ENCODE measurements around the gene TSPO. TPM values are rescaled to one million over a fixed set of nuclear protein-coding genes. Genes with fewer than 3 reads are reported as not detected.

Gene TSPO
- total RNA-seq, 2 donors from 2014 or later: 76.4 to 110 TPM

- no peaks in the 10 kb centered on the region for H3K9me3 Mint-ChIP-seq
- ATAC-seq: no peak
- peaks cover 0 to 16% of the 10 kb centered on the region in 2 donors for H3K4me1 Mint-ChIP-seq (ENCODE audit: low read depth in 2 of 2)
- H3K4me3 Mint-ChIP-seq: no peak overlapping the region
- H3K27me3 Mint-ChIP-seq: no peaks in the 10 kb centered on the region
- DNase-seq (ENCODE audit: low spot score): no peak
- no peaks in the 10 kb centered on the region for H3K36me3 Mint-ChIP-seq
- no peak overlapping the region for H3K27ac Mint-ChIP-seq
Measured at GRCh38 chr22:43170131-43170480, 18.7 kb downstream of the TSPO start.

- no peaks in the 10 kb centered on the region for H3K27me3 Mint-ChIP-seq
- no peak overlapping the region for H3K27ac Mint-ChIP-seq
Measured at GRCh38 chr22:43171019-43171491, 19.7 kb downstream of the TSPO start.

GRCh38 chr22:43171607-43172006, 20.2 kb downstream of the TSPO start:
- DNase-seq (ENCODE audit: low spot score) (no peak), ATAC-seq (no peak)
- no peaks in the 10 kb centered on the region for H3K36me3 Mint-ChIP-seq
- H3K27me3 Mint-ChIP-seq: no peaks in the 10 kb centered on the region
- peaks cover 0 to 19% of the 10 kb centered on the region in 2 donors for H3K4me1 Mint-ChIP-seq (ENCODE audit: low read depth in 2 of 2)
- H3K27ac Mint-ChIP-seq: no peak overlapping the region
- H3K9me3 Mint-ChIP-seq: no peaks in the 10 kb centered on the region
- no peak overlapping the region for H3K4me3 Mint-ChIP-seq

More at GRCh38 chr22:43171019-43171491, 19.7 kb downstream of the TSPO start:
- ATAC-seq (peak; percentile 15 to 37), DNase-seq (ENCODE audit: low spot score) (no peak)
- Mint-ChIP-seq H3K36me3 (no peaks in the 10 kb centered on the region), H3K4me3 (no peak overlapping the region), H3K9me3 (no peaks in the 10 kb centered on the region), H3K4me1 (ENCODE audit: low read depth in 2 of 2) (peaks cover 0 to 17% of the 10 kb centered on the region in 2 donors)

GRCh38 chr22:43172191-43172590, 20.8 kb downstream of the TSPO start:
- no peak overlapping the region for H3K27ac Mint-ChIP-seq
- no peaks in the 10 kb centered on the region for H3K27me3 Mint-ChIP-seq
- H3K4me1 Mint-ChIP-seq (ENCODE audit: low read depth in 2 of 2): peaks cover 0 to 19% of the 10 kb centered on the region in 2 donors
- no peaks in the 10 kb centered on the region for H3K36me3 Mint-ChIP-seq
- DNase-seq (ENCODE audit: low spot score) (no peak), ATAC-seq (no peak)
- no peak overlapping the region for H3K4me3 Mint-ChIP-seq
- H3K9me3 Mint-ChIP-seq: no peaks in the 10 kb centered on the region

GRCh38 chr22:43173566-43173965, 22.2 kb downstream of the TSPO start:
- H3K4me3 Mint-ChIP-seq: no peak overlapping the region
- no peak overlapping the region for H3K27ac Mint-ChIP-seq
- no peaks in the 10 kb centered on the region for H3K27me3 Mint-ChIP-seq
- no peaks in the 10 kb centered on the region for H3K36me3 Mint-ChIP-seq
- H3K4me1 Mint-ChIP-seq (ENCODE audit: low read depth in 2 of 2): peaks cover 0 to 15% of the 10 kb centered on the region in 2 donors
- DNase-seq (ENCODE audit: low spot score): no peak
- peak in 1 of 2 donors; percentile 26 for ATAC-seq
- no peaks in the 10 kb centered on the region for H3K9me3 Mint-ChIP-seq

- Mint-ChIP-seq H3K27me3 (no peaks in the 10 kb centered on the region), H3K36me3 (no peaks in the 10 kb centered on the region), H3K27ac (no peak overlapping the region), H3K9me3 (no peaks in the 10 kb centered on the region), H3K4me3 (no peak overlapping the region), H3K4me1 (ENCODE audit: low read depth in 2 of 2) (peaks cover 0 to 12% of the 10 kb centered on the region in 2 donors)
- ATAC-seq: no peak
- DNase-seq (ENCODE audit: low spot score): no peak
Measured at GRCh38 chr22:43173976-43174720, 22.8 kb downstream of the TSPO start.

GRCh38 chr22:43174941-43175531, 23.7 kb downstream of the TSPO start:
- no peak for DNase-seq (ENCODE audit: low spot score)
- H3K27me3 Mint-ChIP-seq: no peaks in the 10 kb centered on the region
- H3K9me3 Mint-ChIP-seq: no peaks in the 10 kb centered on the region
- H3K27ac Mint-ChIP-seq: no peak overlapping the region
- no peak overlapping the region for H3K4me3 Mint-ChIP-seq
- no peaks in the 10 kb centered on the region for H3K36me3 Mint-ChIP-seq
- H3K4me1 Mint-ChIP-seq (ENCODE audit: low read depth in 2 of 2): peaks cover 0 to 12% of the 10 kb centered on the region in 2 donors
- ATAC-seq: no peak

- no peak overlapping the region for H3K27ac Mint-ChIP-seq
- no peaks in the 10 kb centered on the region for H3K36me3 Mint-ChIP-seq
- peaks cover 0 to 4% of the 10 kb centered on the region in 2 donors for H3K4me1 Mint-ChIP-seq (ENCODE audit: low read depth in 2 of 2)
- ATAC-seq (no peak), DNase-seq (ENCODE audit: low spot score) (no peak)
- H3K4me3 Mint-ChIP-seq: no peak overlapping the region
- H3K9me3 Mint-ChIP-seq: no peaks in the 10 kb centered on the region
- H3K27me3 Mint-ChIP-seq: no peaks in the 10 kb centered on the region
Measured at GRCh38 chr22:43176090-43176489, 24.7 kb downstream of the TSPO start.

- DNase-seq (ENCODE audit: low spot score): no peak
- ATAC-seq: no peak
- Mint-ChIP-seq H3K36me3 (no peaks in the 10 kb centered on the region), H3K27me3 (no peaks in the 10 kb centered on the region), H3K27ac (no peak overlapping the region), H3K4me3 (no peak overlapping the region), H3K4me1 (ENCODE audit: low read depth in 2 of 2) (peaks cover 0 to 3% of the 10 kb centered on the region in 2 donors), H3K9me3 (no peaks in the 10 kb centered on the region)
Measured at GRCh38 chr22:43177479-43177878, 26.1 kb downstream of the TSPO start.

- ATAC-seq (no peak), DNase-seq (ENCODE audit: low spot score) (no peak)
- no peak overlapping the region for H3K27ac Mint-ChIP-seq
- H3K27me3 Mint-ChIP-seq: no peaks in the 10 kb centered on the region
- H3K4me3 Mint-ChIP-seq: no peak overlapping the region
- no peaks in the 10 kb centered on the region for H3K9me3 Mint-ChIP-seq
- no peaks in the 10 kb centered on the region for H3K36me3 Mint-ChIP-seq
- H3K4me1 Mint-ChIP-seq (ENCODE audit: low read depth in 2 of 2): peaks cover 4 to 6% of the 10 kb centered on the region in 2 donors
Measured at GRCh38 chr22:43179146-43179910, 28.0 kb downstream of the TSPO start.

- Mint-ChIP-seq H3K4me3 (no peak overlapping the region), H3K27me3 (no peaks in the 10 kb centered on the region), H3K27ac (no peak overlapping the region), H3K4me1 (ENCODE audit: low read depth in 2 of 2) (peaks cover 4 to 7% of the 10 kb centered on the region in 2 donors), H3K36me3 (no peaks in the 10 kb centered on the region), H3K9me3 (no peaks in the 10 kb centered on the region)
- DNase-seq (ENCODE audit: low spot score) (no peak), ATAC-seq (no peak)
Measured at GRCh38 chr22:43179911-43180195, 28.5 kb downstream of the TSPO start.

- Mint-ChIP-seq H3K27ac (no peak overlapping the region), H3K4me1 (ENCODE audit: low read depth in 2 of 2) (peaks cover 4 to 7% of the 10 kb centered on the region in 2 donors), H3K36me3 (no peaks in the 10 kb centered on the region), H3K9me3 (no peaks in the 10 kb centered on the region), H3K27me3 (no peaks in the 10 kb centered on the region), H3K4me3 (no peak overlapping the region)
- DNase-seq (ENCODE audit: low spot score): no peak
- no peak for ATAC-seq
Measured at GRCh38 chr22:43180670-43181069, 29.3 kb downstream of the TSPO start.

GRCh38 chr22:43181321-43182076, 30.1 kb downstream of the TSPO start:
- DNase-seq (ENCODE audit: low spot score) (no peak), ATAC-seq (no peak)
- Mint-ChIP-seq H3K9me3 (no peaks in the 10 kb centered on the region), H3K4me1 (ENCODE audit: low read depth in 2 of 2) (peaks cover 4% of the 10 kb centered on the region in 2 donors), H3K27me3 (no peaks in the 10 kb centered on the region), H3K4me3 (no peak overlapping the region), H3K27ac (no peak overlapping the region), H3K36me3 (no peaks in the 10 kb centered on the region)

All from natural killer cell treated with Interleukin-12 subunit alpha and Interleukin-12 subunit beta and Interleukin-15 and Interleukin-18, amount 100 ng/mL, for 72 hours (primary cell).